ELF-1 (cell line): Measurements from ENCODE around the gene ARFGEF2.
A peak's percentile ranks its signal among the peaks of the same experiment; 100 is the strongest.

ENCODE experiments used
- DNase-seq: peaks from one replicate; pipeline ENCODE4 v3.0.0-alpha.2; 2016; ENCODE audit warnings: low read depth, low spot score

Gene ARFGEF2

GRCh38 chr20:48898896-48899530 lies 22.5 kb upstream of the ARFGEF2 start:
- DNase-seq = no peak

GRCh38 chr20:48899881-48900280 lies 21.6 kb upstream of the ARFGEF2 start:
- no peak for DNase-seq

GRCh38 chr20:48901326-48901725 lies 20.2 kb upstream of the ARFGEF2 start:
- DNase-seq = no peak

GRCh38 chr20:48903705-48904104 lies 17.8 kb upstream of the ARFGEF2 start:
- no peak for DNase-seq

GRCh38 chr20:48904566-48905296 lies 16.8 kb upstream of the ARFGEF2 start:
- DNase-seq = peak; percentile 78

- no peak for DNase-seq
Measured at GRCh38 chr20:48905297-48905647, 16.2 kb upstream of the ARFGEF2 start.

- DNase-seq = no peak
Measured at GRCh38 chr20:48906221-48906877, 15.2 kb upstream of the ARFGEF2 start.

GRCh38 chr20:48908656-48909319 lies 12.7 kb upstream of the ARFGEF2 start:
- no peak for DNase-seq

- no peak for DNase-seq
Measured at GRCh38 chr20:48909910-48910309, 11.6 kb upstream of the ARFGEF2 start.

- no peak for DNase-seq
Measured at GRCh38 chr20:48910347-48910781, 11.1 kb upstream of the ARFGEF2 start.

GRCh38 chr20:48912065-48912464 lies 9.4 kb upstream of the ARFGEF2 start:
- DNase-seq = no peak

GRCh38 chr20:48916699-48917098 lies 4.8 kb upstream of the ARFGEF2 start:
- DNase-seq = no peak

- peak; percentile 50 for DNase-seq
Measured at GRCh38 chr20:48919336-48919881, 2.1 kb upstream of the ARFGEF2 start.

- peak; percentile 60 for DNase-seq
Measured at GRCh38 chr20:48919882-48920526, 1.5 kb upstream of the ARFGEF2 start.

GRCh38 chr20:48920527-48921167 lies 864 bp upstream of the ARFGEF2 start:
- DNase-seq = no peak

- DNase-seq = peak; percentile 64
Measured at GRCh38 chr20:48921883-48922820, 641 bp downstream of the ARFGEF2 start.

GRCh38 chr20:48923149-48923718 lies 1.7 kb downstream of the ARFGEF2 start:
- no peak for DNase-seq

- no peak for DNase-seq
Measured at GRCh38 chr20:48924756-48925109, 3.2 kb downstream of the ARFGEF2 start.

GRCh38 chr20:48926267-48926666 lies 4.8 kb downstream of the ARFGEF2 start:
- DNase-seq = no peak

GRCh38 chr20:48926821-48927220 lies 5.3 kb downstream of the ARFGEF2 start:
- no peak for DNase-seq
